Measurements from ENCODE around the gene PIN4.
A peak's percentile ranks its signal among the peaks of the same experiment; 100 is the strongest.

PIN4 gene

DNA sequence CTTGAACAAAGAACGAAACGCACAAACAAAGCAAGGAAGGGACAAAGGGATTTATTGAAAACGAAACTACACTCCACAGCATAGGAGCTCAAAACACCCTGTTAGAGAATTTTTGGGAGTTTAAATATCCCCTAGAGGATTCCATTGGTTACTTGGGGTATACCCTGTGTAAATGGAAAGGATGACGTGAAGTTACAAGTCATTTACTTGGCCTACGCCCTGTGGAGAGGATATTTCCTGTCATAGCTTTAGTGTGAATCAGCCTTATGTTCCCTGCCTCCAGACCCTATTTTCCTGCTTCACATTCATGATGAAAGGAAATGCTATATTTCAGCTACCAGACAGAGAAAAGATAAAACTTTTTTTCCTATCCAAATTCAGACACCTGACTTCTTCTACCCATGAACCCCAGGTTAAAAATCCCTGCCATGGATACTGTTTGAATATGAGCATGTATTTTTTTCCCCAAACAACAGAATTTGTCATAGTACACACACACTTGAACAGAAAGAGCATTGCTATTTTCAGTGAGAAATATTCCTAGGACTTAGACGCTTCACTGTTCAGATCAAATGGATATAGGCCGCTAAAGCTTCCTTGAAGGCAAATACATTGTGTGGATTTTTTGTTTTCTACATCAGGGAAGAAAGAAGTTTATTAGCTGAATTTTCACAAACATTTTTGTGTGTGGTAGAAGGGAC, 20.4 kb downstream of the PIN4 start:
- in situ Hi-C loops (cut with HindIII; ENCODE audit: low sequenced_read_pairs), result no loop called here
- DNase-seq (ENCODE audit: low read depth, low spot score), result peak; percentile 83
- no peak overlapping the region for H3K4me3 ChIP-seq (ENCODE audit: low read depth, low read length)
- TF ChIP-seq, protein P1, sequence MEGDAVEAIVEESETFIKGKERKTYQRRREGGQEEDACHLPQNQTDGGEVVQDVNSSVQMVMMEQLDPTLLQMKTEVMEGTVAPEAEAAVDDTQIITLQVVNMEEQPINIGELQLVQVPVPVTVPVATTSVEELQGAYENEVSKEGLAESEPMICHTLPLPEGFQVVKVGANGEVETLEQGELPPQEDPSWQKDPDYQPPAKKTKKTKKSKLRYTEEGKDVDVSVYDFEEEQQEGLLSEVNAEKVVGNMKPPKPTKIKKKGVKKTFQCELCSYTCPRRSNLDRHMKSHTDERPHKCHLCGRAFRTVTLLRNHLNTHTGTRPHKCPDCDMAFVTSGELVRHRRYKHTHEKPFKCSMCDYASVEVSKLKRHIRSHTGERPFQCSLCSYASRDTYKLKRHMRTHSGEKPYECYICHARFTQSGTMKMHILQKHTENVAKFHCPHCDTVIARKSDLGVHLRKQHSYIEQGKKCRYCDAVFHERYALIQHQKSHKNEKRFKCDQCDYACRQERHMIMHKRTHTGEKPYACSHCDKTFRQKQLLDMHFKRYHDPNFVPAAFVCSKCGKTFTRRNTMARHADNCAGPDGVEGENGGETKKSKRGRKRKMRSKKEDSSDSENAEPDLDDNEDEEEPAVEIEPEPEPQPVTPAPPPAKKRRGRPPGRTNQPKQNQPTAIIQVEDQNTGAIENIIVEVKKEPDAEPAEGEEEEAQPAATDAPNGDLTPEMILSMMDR (IDR thresholded peaks at IDR 0.05; ENCODE audit: low read depth, low read length), result no peak

DNA sequence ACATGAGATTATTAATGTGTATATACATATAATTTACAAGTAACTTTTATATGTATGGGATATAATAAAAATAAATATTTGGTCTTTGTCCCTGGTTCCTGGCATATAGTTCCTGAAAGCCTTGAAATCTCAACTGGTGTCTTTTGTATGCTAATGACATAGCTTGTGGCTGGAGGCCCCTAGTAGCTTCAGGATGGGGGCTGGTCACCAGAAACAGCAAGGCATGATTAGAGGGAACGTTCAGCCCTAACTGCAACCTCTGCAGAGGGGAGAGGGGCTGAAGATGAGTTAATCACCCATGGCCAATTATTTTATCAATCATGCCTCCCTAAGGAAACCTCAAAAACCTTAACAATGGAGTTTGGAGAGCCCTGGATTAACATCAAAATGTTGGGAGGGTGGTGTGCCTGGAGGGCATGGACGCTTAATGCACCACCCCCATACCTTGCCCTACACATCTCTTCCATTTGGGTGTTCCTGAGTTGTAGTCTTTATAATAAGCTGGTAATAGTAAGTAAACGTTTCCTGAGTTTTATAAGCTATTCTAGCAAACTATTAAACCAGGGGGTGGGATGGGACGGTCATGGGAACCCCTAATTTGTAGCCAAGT, 21.3 kb downstream of the PIN4 start:
- TF ChIP-seq, protein P1 (IDR thresholded peaks at IDR 0.05; ENCODE audit: low read depth, low read length), result no peak
- in situ Hi-C loops (cut with HindIII; ENCODE audit: low sequenced_read_pairs), result no loop called here
- DNase-seq (ENCODE audit: low read depth, low spot score), result no peak
- no peak overlapping the region for H3K4me3 ChIP-seq (ENCODE audit: low read depth, low read length)

DNA sequence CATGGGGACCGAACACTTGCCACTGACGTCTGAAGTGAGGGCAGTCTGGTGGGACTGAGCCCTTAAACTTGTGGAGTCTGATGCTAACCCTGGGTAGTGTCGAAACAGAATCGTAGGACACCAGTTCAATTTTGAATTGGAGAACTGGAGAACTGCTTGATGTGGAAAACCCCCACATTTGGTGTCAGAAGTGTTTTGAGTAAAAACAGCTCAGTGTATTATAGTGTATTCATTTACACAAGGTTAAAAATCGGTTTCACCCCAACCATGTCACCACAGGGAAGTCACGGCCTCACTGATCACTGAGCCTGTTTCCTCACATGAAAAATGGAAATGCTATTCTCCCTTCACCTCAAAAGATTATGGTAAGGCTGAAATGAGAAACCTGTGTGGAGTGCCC, 21.9 kb downstream of the PIN4 start:
- TF ChIP-seq, protein P1 (IDR thresholded peaks at IDR 0.05; ENCODE audit: low read depth, low read length), result no peak
- no peak overlapping the region for H3K4me3 ChIP-seq (ENCODE audit: low read depth, low read length)
- in situ Hi-C loops (cut with HindIII; ENCODE audit: low sequenced_read_pairs), result no loop called here
- no peak for DNase-seq (ENCODE audit: low read depth, low spot score)

DNA sequence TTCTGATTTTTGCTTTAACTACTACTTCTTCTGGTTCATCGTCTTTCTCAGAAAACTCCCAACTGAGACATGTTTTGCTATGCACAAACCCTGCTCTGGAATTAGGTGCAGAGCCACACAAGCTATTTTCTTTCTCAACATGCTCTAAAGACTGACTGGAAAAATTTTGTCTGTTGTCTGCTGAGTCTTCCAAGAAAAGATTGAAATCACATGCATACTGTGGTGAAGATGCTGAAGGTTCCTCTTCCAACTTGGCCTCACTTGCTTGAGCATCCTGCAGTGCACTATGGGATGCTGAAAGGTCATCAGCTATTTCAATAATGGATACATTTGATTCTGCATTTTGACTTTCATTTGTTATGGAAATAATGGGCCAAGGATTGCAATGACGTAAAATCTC, 24.1 kb downstream of the PIN4 start:
- TF ChIP-seq, protein P1 (IDR thresholded peaks at IDR 0.05; ENCODE audit: low read depth, low read length), result no peak
- no peak overlapping the region for H3K4me3 ChIP-seq (ENCODE audit: low read depth, low read length)
- in situ Hi-C loops (cut with HindIII; ENCODE audit: low sequenced_read_pairs), result no loop called here

DNA sequence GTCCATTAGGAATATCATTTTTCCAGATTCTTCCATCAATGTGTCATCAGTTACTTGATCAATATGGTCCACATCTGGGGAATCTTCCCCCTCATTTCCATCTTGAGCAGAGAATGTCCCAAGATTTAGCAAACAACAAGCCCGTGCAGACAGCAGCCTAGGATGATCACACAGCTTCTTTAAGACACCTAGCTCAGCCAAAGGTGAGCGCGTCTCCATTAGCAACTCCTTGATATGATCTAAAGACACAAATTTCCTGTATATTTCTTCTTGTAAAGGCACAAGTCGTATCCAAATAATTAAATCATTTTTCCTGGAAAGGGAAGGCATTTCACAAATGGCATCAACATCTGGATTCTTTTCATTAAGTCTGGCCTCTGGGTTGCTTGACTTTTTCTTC, 25.8 kb downstream of the PIN4 start:
- no peak for DNase-seq (ENCODE audit: low read depth, low spot score)
- H3K4me3 ChIP-seq (ENCODE audit: low read depth, low read length), result no peak overlapping the region
- in situ Hi-C loops (cut with HindIII; ENCODE audit: low sequenced_read_pairs), result no loop called here
- TF ChIP-seq, protein P1 (IDR thresholded peaks at IDR 0.05; ENCODE audit: low read depth, low read length), result no peak

More for the DNA sequence above, 24.1 kb downstream of the PIN4 start:
- DNase-seq (ENCODE audit: low read depth, low spot score), result no peak

DNA sequence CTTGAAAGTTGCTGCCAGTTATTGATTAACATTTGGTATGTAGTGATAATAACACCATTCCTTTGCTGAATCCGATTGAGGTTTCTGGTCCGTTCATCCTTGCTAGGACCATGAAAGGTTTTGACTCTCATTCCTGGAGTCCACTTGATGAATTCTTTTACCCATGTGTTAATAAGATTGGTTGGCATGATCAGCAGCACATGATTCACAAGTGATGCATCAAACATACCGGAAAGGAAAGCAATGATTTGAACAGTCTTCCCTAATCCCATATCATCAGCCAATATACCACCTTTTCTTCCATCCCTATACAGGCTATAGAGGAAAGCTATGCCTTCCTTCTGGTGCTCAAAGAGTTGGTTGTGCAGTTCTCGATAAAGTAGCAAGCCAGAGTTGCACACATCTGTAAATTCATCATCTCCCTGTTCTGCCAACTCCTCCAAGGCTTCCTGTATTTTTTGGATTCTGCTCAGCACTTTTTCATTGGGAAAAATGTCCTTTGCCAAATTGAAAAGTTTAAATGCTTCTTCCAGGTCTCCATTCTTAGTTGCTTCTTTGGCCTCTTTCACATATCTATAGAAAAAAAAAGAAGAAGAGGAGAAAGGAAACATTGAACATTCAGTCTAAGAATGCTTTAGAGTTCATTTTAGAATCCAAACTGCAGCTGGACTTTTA, 26.7 kb downstream of the PIN4 start:
- in situ Hi-C loops (cut with HindIII; ENCODE audit: low sequenced_read_pairs), result no loop called here
- no peak for DNase-seq (ENCODE audit: low read depth, low spot score)
- H3K4me3 ChIP-seq (ENCODE audit: low read depth, low read length), result no peak overlapping the region
- TF ChIP-seq, protein P1 (IDR thresholded peaks at IDR 0.05; ENCODE audit: low read depth, low read length), result no peak
